ENCODE data around the gene NTRK3. TPM values are rescaled to one million over a fixed set of nuclear protein-coding genes. Genes with fewer than 3 reads are reported as not detected.

NTRK3 gene
- total RNA-seq, 1 experiment from 2014 or later, result not detected

DNA sequence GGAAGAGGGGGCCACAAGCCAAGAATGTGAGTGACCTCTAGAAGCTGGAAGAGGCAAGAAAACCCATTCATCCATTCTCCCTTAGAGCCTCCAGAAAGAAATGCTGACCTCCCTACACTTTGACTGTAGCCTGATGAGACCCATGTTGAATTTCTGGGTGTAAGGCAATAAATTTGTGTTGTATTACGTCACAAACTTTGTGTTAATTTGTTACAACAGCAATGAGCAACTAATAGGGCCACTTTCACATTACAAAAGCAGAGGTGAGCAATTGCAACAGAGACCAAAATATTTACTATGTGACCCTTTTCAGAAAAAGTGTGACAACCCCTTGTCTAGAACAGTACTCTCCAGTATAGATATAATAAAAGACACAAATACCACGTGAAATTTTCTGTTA is 101.2 kb downstream of the NTRK3 start:
- no peak for DNase-seq
- H3K36me3 Mint-ChIP-seq (ENCODE audit: insufficient read depth, unreplicated experiment), result no peaks in the 10 kb centered on the region
- TF ChIP-seq CTCF (IDR thresholded peaks at IDR 0.05; ENCODE audit: insufficient read depth in 1 of 2, low read depth in 1 of 2, low read length in 1 of 2, severe bottlenecking in 1 of 2, unreplicated experiment in 1 of 2), result no peak
- Histone ChIP-seq H3K27me3 (replicated peaks; ENCODE audit: control insufficient read depth, insufficient read depth, low read length) (no peaks in the 10 kb centered on the region), H3K9me3 (no peaks in the 10 kb centered on the region), H3K4me1 (no peaks in the 10 kb centered on the region), H3K4me3 (ENCODE audit: low read depth, low read length) (no peak overlapping the region), H3K36me3 (ENCODE audit: control insufficient read depth, insufficient read depth, low read length) (no peaks in the 10 kb centered on the region)
- intact Hi-C loops (cut with micrococcal nuclease; ENCODE audit: unreplicated experiment), result no loop called here
- H3K9me3 Mint-ChIP-seq (ENCODE audit: unreplicated experiment), result no peaks in the 10 kb centered on the region
- POLR2A ChIA-PET, result no interaction called here
- H3K27me3 Mint-ChIP-seq (ENCODE audit: insufficient read depth, unreplicated experiment), result peaks cover 16% of the 10 kb centered on the region
- no TSS peak for BruUV-seq (replicated peaks)
- H3K4me1 Mint-ChIP-seq (ENCODE audit: low read depth, unreplicated experiment), result no peaks in the 10 kb centered on the region
- H3K27ac Mint-ChIP-seq (ENCODE audit: unreplicated experiment), result no peak overlapping the region
- no peak overlapping the region for H3K4me3 Mint-ChIP-seq (ENCODE audit: unreplicated experiment)
- CTCF ChIA-PET, result no interaction called here

DNA sequence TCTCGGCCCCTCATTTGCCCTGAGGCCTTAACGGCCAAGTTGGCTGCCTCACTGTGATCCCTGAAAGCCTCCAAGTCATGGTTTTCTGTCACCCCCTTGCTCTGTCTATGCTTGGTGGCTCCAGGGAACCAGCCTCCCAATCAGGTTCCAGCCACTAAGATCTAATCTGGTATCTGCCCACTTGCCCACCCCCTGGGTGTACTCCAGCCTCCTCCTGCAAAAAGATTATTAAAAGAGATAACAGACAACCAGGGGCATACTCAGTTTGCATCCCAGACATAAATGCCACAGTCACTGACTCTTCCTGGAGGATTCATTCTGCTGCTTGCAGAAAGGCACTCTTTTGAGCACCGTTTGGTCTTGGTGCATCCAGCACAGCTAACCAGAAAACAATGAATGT is 103.9 kb downstream of the NTRK3 start:
- no peak for TF ChIP-seq CTCF (IDR thresholded peaks at IDR 0.05; ENCODE audit: insufficient read depth in 1 of 2, low read depth in 1 of 2, low read length in 1 of 2, severe bottlenecking in 1 of 2, unreplicated experiment in 1 of 2)
- no peaks in the 10 kb centered on the region for H3K36me3 Mint-ChIP-seq (ENCODE audit: insufficient read depth, unreplicated experiment)
- intact Hi-C loops (cut with micrococcal nuclease; ENCODE audit: unreplicated experiment), result no loop called here
- DNase-seq, result no peak
- no peak overlapping the region for H3K4me3 Mint-ChIP-seq (ENCODE audit: unreplicated experiment)
- H3K36me3 ChIP-seq (ENCODE audit: control insufficient read depth, insufficient read depth, low read length), result no peaks in the 10 kb centered on the region
- no peaks in the 10 kb centered on the region for H3K4me1 ChIP-seq
- peaks cover 17% of the 10 kb centered on the region for H3K27me3 Mint-ChIP-seq (ENCODE audit: insufficient read depth, unreplicated experiment)
- no TSS peak for BruUV-seq (replicated peaks)
- no peaks in the 10 kb centered on the region for H3K27me3 ChIP-seq (replicated peaks; ENCODE audit: control insufficient read depth, insufficient read depth, low read length)
- no peaks in the 10 kb centered on the region for H3K9me3 ChIP-seq
- ChIA-PET CTCF (interaction anchor here (0.6 kb wide), 1 partner anchor 41 kb away, joined by 3 read pairs; no protein-coding TSS in a partner anchor), POLR2A (no interaction called here)
- no peak overlapping the region for H3K27ac Mint-ChIP-seq (ENCODE audit: unreplicated experiment)
- no peaks in the 10 kb centered on the region for H3K4me1 Mint-ChIP-seq (ENCODE audit: low read depth, unreplicated experiment)
- H3K4me3 ChIP-seq (ENCODE audit: low read depth, low read length), result no peak overlapping the region
- H3K9me3 Mint-ChIP-seq (ENCODE audit: unreplicated experiment), result peaks cover 2% of the 10 kb centered on the region

DNA sequence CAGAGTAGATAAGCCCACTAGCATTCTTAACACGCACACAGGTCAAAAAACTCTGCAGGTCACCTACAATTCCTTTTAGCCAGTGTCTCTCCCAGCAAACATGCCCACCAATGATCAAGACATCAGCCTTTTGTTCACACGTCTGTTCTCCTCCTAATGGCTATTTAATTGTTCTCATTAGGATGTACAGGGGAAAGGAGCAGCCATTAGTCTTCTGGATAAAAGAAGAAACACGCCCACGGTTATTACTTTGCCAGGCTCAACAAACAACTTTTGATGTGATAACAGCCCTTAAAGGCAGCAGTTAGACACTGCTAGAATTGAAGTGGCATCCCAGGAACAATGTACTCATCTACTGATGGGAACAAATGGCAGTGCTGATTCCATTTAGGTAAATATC is 108.8 kb downstream of the NTRK3 start:
- H3K9me3 ChIP-seq, result no peaks in the 10 kb centered on the region
- H3K27me3 ChIP-seq (replicated peaks; ENCODE audit: control insufficient read depth, insufficient read depth, low read length), result no peaks in the 10 kb centered on the region
- DNase-seq, result no peak
- intact Hi-C loops (cut with micrococcal nuclease; ENCODE audit: unreplicated experiment), result no loop called here
- no peak overlapping the region for H3K4me3 ChIP-seq (ENCODE audit: low read depth, low read length)
- no peaks in the 10 kb centered on the region for H3K4me1 ChIP-seq
- H3K36me3 ChIP-seq (ENCODE audit: control insufficient read depth, insufficient read depth, low read length), result no peaks in the 10 kb centered on the region
- TF ChIP-seq CTCF (IDR thresholded peaks at IDR 0.05; ENCODE audit: insufficient read depth in 1 of 2, low read depth in 1 of 2, low read length in 1 of 2, severe bottlenecking in 1 of 2, unreplicated experiment in 1 of 2), result no peak
- Mint-ChIP-seq H3K27me3 (ENCODE audit: insufficient read depth, unreplicated experiment) (peaks cover 9% of the 10 kb centered on the region), H3K4me1 (ENCODE audit: low read depth, unreplicated experiment) (no peaks in the 10 kb centered on the region), H3K36me3 (ENCODE audit: insufficient read depth, unreplicated experiment) (no peaks in the 10 kb centered on the region), H3K9me3 (ENCODE audit: unreplicated experiment) (peaks cover 9% of the 10 kb centered on the region), H3K4me3 (ENCODE audit: unreplicated experiment) (no peak overlapping the region), H3K27ac (ENCODE audit: unreplicated experiment) (no peak overlapping the region)
- no TSS peak for BruUV-seq (replicated peaks)
- POLR2A ChIA-PET, result interaction anchor here (0.6 kb wide), 1 partner anchor 994 kb away, joined by 3 read pairs; no protein-coding TSS in a partner anchor
- CTCF ChIA-PET, result no interaction called here

Measured in Caco-2 (cell line).